LoVo (cell line): ENCODE data around the gene ZDHHC14.
"Not testable (repeated sequence)": the region's sequence is repeated elsewhere in the genome, so short reads cannot be mapped to it uniquely, and the experiment has no call there.

Experiments
- DNase-seq: peaks from one replicate; pipeline ENCODE4 v3.0.0-alpha.2; 2016; ENCODE audit warnings: low spot score

Gene ZDHHC14

DNA sequence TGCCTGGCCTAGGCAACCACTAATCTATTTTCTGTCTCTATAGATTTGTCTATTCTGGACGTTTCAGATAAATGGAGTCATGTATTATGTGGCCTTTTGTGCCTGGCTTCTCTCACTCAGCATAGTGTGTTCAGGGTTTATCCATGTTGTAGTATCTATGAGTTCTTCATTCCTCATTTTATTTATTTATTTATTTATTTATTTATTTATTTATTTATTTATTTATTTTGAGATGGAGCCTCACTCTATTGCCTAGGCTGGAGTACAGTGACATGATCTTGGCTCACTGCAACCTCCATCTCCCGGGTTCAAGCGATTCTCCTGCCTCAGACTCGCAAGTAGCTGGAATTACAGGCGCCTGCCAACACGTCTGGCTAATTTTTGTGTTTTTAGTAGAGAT lies 86.3 kb downstream of the ZDHHC14 start:
- DNase-seq, result not testable (repeated sequence)

DNA sequence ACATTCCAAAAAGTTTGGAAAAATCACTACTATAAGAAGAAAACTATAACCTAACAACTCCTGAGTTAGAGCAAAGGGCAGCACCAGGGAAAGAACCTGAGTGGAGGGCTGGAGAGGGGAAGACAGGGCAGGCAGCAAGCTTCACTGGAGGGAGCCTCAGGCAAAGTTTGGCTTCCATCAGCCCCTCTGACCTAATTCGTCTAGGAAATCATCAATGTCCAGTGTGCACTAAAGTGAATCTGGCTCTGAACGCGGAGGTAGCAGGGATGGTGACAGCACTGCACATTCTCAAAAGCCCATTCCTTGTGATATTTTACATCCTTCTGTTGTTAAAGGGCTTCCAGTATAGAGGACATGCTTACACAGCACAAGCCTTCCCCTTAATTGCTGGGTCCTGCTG lies 87.1 kb downstream of the ZDHHC14 start:
- DNase-seq, result no peak

DNA sequence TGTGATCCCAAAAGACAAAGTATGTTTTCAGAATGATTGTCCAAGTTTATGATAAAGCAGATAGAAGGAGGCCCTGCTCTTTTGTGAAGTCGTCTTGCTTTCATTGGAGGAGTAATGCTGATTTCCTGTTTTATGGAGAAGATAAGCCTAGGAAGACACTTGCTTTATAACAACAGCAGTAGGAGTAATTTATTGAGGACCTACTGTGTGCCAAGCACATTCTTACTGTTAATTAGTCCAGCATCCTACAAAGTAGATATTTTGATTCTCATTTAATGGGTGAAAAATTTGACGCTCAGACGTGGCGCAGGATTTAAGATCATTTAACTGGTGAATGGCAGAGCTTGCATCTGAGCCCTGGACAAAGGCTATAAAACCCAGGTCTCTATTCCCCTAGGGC lies 87.6 kb downstream of the ZDHHC14 start:
- DNase-seq, result no peak

DNA sequence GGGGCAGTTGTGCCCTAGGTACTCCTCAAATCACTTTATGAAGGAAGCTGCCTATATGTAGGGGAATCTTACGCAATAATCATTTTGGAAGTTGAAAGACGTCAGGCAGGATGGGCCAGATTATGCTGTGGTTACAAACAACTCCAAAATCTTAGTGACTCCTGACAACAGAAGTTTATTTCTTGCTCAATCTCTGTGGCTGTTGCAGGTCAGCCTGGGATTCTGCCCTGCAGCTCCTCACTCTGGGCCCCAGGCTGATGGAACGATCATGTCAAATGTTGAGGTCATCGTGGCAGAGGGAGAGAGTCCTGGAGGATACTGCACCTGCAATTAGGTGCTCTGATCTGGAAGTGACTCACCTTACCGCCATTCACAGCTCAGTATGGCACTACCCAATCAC lies 88.4 kb downstream of the ZDHHC14 start:
- no peak for DNase-seq

DNA sequence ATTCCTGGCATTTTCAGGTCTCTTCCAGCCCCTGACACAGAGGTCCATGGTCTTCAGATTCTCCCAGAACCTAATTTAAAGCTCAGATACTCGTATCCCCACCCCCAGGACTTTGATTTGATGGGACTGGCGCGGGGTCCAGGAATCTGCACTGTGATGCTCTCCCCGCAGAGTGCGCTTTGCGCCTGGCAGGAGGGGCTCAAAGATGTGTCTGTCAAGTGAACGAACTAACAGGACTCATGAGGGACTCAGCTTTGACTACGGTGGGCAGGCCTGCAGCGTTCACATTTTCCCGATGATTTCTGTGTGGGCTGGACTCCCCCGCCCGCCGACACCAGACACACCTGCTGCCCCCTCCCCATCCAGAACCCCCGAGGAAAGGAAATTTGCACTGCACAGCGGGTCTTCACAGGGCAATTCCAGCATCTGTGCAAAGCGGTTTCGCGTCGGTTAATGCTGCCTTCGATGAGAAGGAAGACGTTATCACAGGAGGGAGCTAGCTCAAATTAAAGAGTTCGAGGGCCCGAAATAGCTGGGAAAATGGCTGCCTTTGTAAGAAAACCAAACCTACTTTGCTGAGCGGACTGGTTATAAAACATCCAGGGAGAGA lies 90.2 kb downstream of the ZDHHC14 start:
- DNase-seq, result no peak

DNA sequence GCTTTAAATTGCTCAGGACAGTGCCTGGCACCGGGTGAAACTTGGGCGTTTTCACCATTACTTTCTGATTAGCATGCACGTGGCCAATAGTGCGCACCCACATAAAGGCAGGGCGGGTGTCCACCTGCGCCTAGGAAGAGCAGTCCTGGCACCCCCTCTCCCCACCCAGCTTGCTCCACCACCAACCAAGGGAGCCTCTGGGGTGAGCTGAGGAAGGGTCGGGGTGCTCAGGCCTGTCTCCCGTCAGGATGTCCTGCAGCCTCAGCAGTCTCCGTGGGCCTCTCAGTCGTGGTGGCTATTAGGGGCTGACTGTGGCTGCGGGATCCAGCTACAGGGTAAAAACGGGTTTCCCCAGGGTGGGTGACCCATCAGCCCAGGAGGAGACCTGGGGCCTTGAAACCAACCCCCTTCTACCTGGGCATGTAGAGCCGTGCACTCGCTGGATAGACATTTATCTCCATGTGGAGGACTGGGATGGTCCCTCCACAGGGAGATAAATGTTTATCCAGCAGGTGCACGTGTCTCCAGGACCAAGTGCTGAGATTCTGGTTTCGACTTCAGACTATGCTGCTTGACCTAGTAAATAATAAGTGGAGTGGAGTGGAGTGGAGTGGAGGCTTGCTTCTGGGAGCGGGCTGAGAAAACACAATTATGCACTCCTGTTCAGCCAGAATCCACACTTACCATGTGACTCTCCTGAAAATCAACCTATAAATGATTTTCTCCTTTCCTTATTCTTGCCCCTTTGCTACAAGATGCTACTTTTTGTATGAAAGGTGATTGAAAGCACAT lies 91.1 kb downstream of the ZDHHC14 start:
- no peak for DNase-seq

DNA sequence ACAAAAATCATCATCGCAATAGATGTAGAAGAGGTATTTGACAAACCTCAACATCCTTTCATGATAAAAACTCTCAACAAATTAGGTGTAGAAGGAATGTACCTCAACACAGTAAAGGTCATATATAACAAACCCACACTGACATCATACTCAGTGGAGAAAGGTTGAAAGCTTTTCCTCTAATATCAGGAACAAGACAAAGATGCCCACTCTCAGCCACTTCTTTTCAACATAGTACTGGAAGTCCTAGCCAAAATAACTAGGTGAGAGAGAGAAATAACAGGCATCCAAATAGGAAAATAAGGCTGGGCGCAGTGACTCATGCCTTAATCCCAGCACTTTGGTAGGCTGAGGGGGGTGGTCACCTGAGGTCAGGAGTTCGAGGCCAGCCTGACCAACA lies 95.8 kb downstream of the ZDHHC14 start:
- no peak for DNase-seq

DNA sequence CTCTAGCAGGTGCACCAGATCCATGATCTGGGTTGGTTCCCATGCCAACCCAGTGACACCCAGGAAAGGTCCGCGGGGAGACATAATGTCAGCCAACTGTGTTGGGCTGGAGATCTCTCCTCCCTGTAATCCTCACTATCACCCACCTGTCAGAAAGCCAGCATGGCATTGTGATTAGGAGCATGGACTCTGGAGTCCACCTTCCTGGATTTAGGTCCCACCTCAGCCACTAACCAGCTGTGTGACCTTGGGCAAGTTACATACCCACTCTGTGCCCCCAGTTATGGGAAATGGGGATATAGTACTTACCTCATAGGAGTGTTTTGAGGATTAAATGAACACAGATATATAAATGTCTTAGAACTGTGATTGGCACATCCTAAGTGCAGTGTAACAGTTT lies 97.9 kb downstream of the ZDHHC14 start:
- DNase-seq, result no peak

DNA sequence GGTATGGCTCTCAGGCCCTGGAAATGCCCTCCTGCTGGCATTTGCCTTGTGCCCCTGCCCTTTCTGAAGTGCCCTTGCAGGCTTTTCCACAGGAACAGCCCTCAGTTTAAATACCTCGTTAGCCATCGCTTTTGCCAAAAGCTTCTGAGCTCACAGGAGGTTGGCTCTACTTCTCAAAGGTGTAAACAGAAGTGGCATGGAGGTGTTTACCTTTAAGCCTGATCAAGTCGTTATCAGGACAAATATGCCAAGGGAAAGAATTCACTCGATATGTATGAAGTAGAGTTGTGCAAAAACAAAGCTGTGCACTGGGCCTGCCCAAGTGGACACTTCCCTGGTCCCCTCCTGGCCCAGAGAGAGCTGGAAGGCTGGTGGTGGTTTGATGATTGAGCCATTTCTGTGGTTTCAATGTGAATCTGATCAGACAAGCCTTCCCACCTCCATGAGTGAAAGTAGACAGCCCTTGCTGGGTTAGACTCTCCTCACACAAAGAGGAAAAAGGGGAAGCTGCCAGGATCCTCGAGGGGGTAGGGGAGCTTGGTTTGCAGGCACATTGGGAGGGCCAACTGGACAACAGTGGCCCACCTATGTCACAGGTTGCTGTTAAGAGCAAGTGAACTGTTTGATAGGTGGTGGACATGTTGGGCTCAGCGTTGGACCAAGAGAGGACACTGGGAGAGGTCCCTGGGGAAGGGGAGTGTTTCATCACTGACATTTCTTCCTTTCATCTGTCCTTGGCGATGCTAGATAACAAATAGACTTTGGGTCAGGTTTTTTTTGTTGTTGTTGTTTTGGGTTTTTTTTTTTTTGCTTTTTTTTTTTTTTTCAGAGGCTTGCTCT lies 98.7 kb downstream of the ZDHHC14 start:
- DNase-seq, result no peak

DNA sequence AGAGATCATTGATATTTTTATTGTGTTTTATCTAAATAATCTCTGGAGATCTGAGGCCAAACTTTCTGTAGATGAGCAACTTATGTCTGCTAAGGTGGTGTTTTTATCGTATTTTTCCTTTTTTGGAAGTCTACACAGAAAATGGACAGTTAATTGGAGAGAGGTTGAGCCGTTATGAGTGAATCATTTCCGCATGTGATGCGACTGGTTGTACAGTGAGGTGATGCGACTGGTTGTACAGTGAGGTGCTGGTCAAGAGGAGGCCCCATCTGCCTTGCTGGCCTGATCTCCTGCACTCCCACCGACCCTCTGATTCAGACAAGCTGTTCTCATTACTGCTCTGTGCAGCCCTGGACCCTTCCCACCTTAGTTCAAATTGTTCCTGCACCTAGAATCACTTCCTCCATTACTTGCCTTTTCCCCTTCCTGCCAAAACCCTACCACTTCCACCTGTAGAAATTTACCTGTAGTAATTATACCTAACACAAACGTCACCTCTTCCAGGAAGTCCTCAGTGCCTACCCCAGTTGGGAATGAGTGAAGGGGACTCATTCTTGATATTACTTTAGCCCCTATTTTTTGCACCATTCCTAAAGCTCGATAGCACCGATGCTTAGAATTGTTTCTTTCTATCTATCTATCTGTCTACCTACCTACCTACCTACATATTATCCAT lies 100.3 kb downstream of the ZDHHC14 start:
- DNase-seq, result no peak

DNA sequence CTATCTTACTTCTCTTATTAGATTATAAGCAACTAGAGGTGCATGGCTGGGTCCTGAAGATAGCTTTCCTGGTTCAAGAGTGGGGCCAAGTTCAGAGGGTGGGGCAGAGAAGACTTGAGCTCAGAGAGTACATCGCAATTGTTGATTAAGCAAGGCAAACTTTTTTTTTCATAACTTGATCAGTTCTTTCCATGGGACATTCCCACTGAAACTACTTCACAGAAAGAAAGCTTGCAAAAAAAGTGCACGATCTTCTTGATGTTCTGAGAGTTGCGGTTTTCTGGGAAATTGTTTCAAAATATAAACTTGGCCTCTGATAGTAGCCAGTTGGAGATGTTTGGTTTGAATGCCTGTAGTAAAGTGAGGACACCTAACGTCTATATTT lies 100.9 kb downstream of the ZDHHC14 start:
- DNase-seq, result no peak

DNA sequence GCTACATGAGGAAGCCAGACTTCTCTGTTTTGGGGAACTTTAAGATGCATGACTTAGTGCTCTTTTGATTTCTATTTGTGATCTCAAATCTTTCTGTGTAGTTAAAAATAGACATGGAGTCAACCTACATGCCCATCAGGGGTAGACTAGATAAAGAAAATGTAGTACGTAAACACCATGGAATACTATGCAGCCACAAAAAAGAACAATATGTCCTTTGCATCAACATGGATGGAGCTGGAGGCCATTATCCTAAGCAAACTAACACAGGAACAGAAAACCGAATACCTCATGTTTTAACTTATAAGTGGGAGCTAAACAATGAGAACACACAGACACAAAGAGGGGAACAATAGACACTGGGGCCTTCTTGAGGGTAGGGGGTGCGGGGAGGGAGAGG lies 102.8 kb downstream of the ZDHHC14 start:
- DNase-seq, result no peak

DNA sequence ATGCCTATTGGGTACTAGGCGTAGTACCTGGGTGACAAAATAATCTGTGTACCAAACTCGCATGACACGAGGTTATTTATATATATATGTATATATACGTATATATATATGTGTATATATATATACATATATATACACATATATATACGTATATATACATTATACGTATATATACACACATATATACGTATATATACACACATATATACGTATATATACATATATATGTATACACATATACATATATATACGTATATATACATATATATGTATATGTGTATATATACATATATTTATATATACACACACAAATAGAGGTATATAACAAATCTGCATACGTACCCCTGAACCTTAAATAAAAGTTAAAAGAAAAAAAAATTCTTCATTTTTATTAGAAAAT lies 103.2 kb downstream of the ZDHHC14 start:
- no peak for DNase-seq

DNA sequence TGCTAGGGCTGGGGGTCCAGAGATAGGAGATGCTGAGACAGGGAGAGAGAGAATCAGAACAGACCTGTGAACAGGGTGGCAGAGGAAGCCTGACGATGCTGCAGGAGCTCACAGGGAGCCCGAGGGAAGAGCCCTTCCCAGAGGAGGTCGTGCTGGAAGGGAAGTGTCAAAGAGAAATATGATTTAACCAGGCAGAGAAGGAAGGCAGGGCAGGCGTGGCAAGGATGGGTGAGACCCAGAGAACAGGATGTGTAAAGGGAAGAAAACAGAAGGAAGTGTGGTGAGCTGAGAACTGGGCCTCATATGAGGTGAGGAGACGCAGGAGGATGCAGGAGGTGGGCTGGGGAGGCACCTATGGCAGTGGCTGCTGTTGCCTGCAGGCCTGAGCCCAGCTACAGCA lies 105.6 kb downstream of the ZDHHC14 start:
- no peak for DNase-seq

DNA sequence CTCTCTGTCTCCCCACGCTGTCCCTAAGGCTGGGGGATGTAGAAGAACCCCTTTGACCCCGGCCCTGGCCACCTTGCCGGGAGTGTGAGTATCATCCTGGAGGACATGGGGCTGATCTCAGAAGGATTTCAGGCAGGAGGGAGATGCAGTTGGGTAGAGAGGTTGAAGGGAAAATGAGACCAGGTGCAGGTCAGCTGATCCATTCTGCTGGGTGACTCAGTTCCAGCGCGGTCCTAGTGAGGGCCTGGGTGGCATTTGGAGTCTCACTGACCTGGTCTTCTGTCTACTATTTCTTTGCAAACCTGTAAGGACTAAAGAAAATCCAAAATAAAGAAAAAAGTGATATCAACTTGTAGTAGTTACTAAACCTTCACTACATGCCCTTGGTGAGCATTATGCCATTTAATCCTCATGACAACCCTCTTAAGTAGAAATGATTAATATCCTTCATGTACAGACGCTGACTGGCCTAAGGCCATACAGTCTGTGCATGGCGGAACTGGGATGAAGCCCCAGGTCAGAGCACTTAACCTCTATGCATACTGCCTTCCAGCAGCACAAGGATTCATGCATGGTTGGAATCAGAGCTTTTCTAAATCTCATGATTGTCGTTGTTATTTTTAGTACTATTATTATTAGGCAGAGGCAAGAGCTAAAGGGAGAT lies 106.3 kb downstream of the ZDHHC14 start:
- no peak for DNase-seq

DNA sequence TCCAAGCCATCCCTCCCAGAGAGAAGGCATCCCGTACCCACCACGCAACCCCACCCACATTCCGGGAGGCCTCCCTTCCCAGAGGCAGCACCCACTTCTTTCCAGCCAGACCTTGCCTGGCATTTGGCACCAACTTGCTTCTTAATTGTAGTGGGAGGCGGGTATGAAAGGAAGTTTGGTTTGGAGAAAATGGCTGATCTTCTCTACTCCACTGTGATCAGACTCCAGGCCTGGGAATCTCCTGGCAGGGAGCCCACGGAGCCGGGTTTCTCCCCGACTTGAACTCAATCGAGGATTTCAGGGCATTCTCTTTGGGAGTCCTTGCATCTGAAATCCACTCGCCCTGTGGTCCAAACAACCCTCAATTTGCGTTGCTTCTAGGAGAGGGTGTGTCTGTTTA lies 107.1 kb downstream of the ZDHHC14 start:
- DNase-seq, result no peak

DNA sequence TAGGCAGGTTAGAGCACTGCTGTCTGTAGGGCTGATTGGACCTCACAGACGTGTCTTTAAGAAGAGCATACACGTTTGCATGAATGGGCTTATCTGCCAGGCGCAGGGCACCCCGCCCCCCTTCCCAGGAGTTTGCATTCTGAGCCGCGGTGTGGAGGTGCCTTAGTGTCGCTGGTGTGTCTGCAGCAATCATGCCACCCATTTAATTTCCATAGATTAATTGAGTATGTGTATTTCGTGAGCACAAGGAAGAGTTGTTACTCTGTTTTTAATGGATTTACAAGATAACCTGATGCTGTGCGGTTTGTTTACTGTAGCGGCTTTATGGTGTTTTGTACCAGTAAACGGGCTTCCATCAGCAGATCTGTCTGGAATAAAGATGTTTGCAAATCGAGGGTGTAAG lies 107.7 kb downstream of the ZDHHC14 start:
- no peak for DNase-seq

DNA sequence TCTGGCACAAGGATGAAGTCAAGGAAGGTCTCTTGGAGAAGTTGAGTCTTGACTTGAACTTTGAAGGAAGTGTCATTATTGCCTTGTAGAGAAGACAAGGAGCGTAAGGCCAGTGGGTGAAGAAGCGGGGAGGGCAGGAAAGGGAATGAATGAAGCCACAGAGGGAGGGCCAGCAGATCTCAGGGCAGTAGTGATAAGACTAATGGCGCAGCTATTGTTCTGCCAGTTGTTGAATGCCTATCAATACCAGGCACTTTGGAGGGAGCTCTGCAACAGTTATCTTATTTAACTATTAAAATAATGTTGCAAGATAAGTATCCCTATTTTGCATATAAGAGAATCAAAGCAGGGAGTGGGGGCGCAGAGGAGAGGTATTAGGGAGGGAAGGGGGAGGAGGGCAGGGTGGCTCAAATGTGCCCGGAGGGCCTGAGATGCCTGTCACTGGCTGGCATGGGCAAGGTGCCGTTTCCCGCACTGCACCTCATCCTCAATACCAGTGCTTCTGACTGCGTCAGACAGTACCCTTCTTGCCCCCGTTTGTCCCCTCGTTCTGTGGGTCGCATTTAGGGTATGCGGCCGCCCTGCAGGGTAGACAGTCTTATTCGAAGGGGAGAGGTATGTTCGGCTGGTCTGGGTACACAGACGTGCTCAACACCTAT lies 109.8 kb downstream of the ZDHHC14 start:
- DNase-seq, result no peak

DNA sequence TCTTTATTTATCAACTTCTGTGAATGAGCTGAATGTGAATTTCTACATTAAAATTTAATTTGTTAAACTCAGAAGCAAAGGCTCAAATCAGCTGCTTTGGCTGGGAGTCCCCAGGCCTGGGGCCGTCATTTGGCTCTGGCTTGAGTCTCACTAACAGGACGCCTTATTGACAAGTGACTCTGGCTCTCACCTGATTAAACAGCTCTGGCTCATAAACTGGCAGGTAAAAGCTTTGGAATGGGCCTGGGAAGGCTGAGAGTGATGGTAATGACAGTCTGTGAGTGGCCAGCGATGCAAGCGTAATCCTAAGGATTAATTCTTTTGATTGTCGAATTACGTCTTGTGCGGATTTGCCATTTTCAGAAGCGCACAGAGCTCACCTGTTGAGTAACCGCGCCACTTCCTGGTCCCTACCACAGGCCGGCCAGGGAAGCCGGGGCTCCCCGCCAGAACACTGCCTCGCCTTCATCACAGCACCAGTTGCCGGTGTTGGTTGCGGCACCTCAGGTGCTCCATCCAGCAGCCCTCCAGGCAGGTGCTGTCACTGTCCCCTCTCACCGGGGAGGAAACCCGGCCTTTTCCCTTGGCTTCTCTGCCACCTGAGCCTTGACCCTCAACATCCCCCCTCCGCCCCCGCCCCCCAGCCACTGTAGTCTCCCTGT lies 110.7 kb downstream of the ZDHHC14 start:
- DNase-seq, result no peak

DNA sequence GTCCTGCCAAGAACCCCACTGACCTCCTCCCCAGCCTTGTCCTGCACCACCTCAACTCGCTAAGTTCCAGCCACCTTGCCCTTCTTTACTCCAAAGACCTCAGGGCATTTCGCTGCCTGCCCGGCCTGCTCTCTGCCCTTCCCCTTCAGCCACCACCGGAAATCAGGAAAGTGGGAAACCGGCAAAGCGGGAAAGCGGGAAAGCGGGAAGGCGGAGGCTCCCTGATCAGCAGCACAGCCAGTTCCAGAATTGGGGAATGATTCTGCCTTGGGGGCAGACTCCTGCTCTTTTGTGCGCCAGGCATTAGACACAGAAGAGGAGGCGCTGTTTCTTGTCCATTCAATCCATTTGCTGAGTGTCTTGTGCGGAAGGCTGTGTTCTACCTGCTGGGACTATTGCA lies 111.3 kb downstream of the ZDHHC14 start:
- DNase-seq, result no peak

DNA sequence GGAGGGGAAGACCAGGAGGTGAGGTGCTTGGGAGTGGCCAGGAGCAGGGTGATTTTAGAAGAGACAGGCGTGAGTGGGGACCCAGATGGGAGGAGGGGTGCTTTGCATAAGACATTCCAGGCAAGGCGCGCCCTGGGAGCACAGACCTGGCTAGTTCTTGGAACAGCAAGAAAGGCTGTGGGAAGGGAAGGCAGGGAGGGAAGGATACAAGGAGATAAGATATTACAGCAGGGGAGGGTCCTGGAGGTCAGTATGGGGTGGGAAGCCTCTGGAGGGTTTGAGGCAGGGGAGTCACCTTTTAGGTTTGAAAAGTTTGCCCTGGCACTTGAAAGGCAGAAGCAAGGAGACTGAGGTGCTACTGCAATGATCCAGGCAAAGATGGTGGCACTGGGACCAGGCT lies 111.8 kb downstream of the ZDHHC14 start:
- DNase-seq, result no peak
